Ovary (tissue), 9 donors: Measurements from ENCODE around the gene LMO7. TPM values are rescaled to one million over a fixed set of nuclear protein-coding genes. Genes with fewer than 3 reads are reported as not detected.

Source experiments
- DNase-seq, 5 donors: peaks; one replicate each; pipeline ENCODE4 v3.0.0-alpha.2; 2019 to 2020
- H3K27ac ChIP-seq, 2 donors: fragments of 200-600 bp; one replicate each; pipeline versions ENCODE4 v1.5.1 to v1.8.0; 2019 to 2022
- H3K27me3 ChIP-seq: fragments of 200-600 bp; one replicate; pipeline ENCODE4 v1.8.0; 2022
- H3K36me3 ChIP-seq: fragments of 200-600 bp; sonication (generic); one replicate; pipeline ENCODE4 v1.5.1; 2019
- H3K4me1 ChIP-seq: one replicate; pipeline ENCODE4 v1.8.1; 2013; ENCODE audit warnings: mild to moderate bottlenecking, moderate library complexity; ENCODE audit not compliant: insufficient read depth
- H3K4me3 ChIP-seq: fragments of 200-600 bp; sonication (generic); one replicate; pipeline ENCODE4 v1.5.1; 2017
- H3K9me3 ChIP-seq, 2 donors: fragments of 200-600 bp in 1 of 2; sonication (generic) in 1 of 2; one replicate each; pipeline versions ENCODE4 v1.5.1 to v1.8.1; 2013 to 2019; ENCODE audit warnings: mild to moderate bottlenecking in 1 of 2, moderate library complexity in 1 of 2
- EP300 ChIP-seq: sonication (generic); formaldehyde crosslinking; IDR thresholded peaks from one replicate; pipeline ENCODE4 v1.6.1; 2017; ENCODE audit warnings: antibody characterized with exemption
- POLR2A ChIP-seq: fragments of 450-650 bp; IDR thresholded peaks from one replicate; pipeline ENCODE4 v1.6.1; 2017; ENCODE audit warnings: antibody characterized with exemption, mild to moderate bottlenecking, moderate library complexity
- WGBS, 3 donors: extraction: QIAGEN DNeasy Blood & Tissue Kit in 1 of 3; methylation state at CpG; one replicate each; pipeline versions ENCODE4 v1.1.5 to v1.1.7; 2013 to 2017; 5-methylcytosine and 5-hydroxymethylcytosine counted together
- intact Hi-C, 4 donors: fragments of 100-400 bp; cut with DNase I; formaldehyde crosslinking; loops; one replicate each; pipeline versions ENCODE4 v1.11.0 to v1.15.1; 2022 to 2023
- polyA plus RNA-seq, 2 donors: library from polyadenylated mRNA; stranded (reverse); fragments of 200-250 nt in 1 of 2; fragments of 350-450 nt in 1 of 2; fragmentation: Illumina TruSeq in 1 of 2; extraction: RNeasy Lipid Tissue Mini Kit (QIAGEN cat#74804) in 1 of 2; gene quantifications; one replicate each; pipeline ENCODE4 v1.2.3, GENCODE V29; 2013 to 2014
- total RNA-seq, 7 donors: library from RNA; depleted of rRNA in 2 of 7; stranded (reverse); fragments of >200 nt in 2 of 7; fragmentation: NEBNext Ultra II Directional in 3 of 7; extraction: Animal tissue kit (Norgen Biotek cat#: 25700) in 3 of 7; gene quantifications; one replicate each; pipeline versions ENCODE4 v1.1.0 to v1.2.4, GENCODE V29; 2016 to 2023
- TF ChIP-seq, protein P1 (sequence below), 3 donors: fragments of 450-650 bp in 2 of 3; fragments of 200-600 bp in 1 of 3; IDR thresholded peaks; one replicate each; pipeline versions ENCODE4 v1.5.1 to v1.8.0; 2016 to 2022; ENCODE audit warnings: antibody characterized with exemption in 3 of 3, mild to moderate bottlenecking in 1 of 3
- donor health status: DM: no; HTN: no; CAD: no; lungs with moderate emphysema.
- donor health status: DM: no; HTN: no; CAD: no.
- donor health status: Bipolar disorder and iron deficiency.
- donor health status: DM: yes; HTN: yes; CAD: no.
- donor health status: DM: no; HTN: no; CAD: no.
- donor health status: DM: yes; HTN: yes; CAD: no.

Gene LMO7
- total and polyA plus RNA-seq, 9 donors = 9.6 to 60.7 (median 20.1) TPM

DNA sequence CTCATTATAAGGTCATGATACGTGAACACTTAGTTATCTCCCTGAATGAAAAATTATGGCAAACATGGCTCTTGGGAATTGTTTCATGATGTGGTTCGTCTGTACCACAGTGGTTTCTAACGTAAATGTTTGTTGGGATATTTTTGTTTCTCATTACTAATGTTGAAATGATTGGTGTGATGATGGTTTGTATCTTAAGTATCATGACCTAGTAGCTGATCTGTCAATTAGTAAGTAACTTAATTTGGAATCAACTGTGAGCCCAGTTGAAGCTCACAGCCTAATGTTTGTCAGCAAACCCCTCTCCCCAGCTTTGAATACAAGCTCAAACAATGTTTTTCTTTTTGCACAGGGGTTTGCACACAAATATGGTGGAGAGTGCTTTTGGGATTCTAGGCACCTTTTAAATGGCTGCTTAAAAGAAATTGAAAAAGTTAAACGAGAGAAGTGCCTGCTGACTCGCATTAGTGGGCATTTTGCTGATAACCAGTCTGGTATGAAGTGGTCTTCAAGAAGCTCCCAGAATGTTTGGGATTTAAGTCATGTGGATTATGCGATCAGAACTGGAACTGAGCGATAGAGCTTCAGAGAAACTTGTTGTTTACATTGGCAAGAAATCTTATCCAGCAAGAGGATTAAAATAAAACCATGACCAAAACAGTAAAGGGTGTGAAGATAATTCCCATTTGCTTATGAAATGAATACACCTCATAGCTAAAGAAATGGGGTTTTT lies 68.2 kb downstream of the LMO7 start:
- no peak overlapping the region for H3K27ac ChIP-seq
- WGBS, 3 donors = 42 to 57% (median 45%) methylated on average over 7 of the region's 7 CpGs
- no peak for DNase-seq
- H3K36me3 ChIP-seq = no peaks in the 10 kb centered on the region
- H3K4me3 ChIP-seq = no peak overlapping the region
- no peaks in the 10 kb centered on the region for H3K27me3 ChIP-seq
- H3K4me1 ChIP-seq = peaks cover 5% of the 10 kb centered on the region
- no peaks in the 10 kb centered on the region for H3K9me3 ChIP-seq
- intact Hi-C loops = no loop called here
- TF ChIP-seq, protein P1, sequence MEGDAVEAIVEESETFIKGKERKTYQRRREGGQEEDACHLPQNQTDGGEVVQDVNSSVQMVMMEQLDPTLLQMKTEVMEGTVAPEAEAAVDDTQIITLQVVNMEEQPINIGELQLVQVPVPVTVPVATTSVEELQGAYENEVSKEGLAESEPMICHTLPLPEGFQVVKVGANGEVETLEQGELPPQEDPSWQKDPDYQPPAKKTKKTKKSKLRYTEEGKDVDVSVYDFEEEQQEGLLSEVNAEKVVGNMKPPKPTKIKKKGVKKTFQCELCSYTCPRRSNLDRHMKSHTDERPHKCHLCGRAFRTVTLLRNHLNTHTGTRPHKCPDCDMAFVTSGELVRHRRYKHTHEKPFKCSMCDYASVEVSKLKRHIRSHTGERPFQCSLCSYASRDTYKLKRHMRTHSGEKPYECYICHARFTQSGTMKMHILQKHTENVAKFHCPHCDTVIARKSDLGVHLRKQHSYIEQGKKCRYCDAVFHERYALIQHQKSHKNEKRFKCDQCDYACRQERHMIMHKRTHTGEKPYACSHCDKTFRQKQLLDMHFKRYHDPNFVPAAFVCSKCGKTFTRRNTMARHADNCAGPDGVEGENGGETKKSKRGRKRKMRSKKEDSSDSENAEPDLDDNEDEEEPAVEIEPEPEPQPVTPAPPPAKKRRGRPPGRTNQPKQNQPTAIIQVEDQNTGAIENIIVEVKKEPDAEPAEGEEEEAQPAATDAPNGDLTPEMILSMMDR (IDR thresholded peaks at IDR 0.05) = no peak
- no peak for TF ChIP-seq POLR2A
- TF ChIP-seq EP300 = no peak

DNA sequence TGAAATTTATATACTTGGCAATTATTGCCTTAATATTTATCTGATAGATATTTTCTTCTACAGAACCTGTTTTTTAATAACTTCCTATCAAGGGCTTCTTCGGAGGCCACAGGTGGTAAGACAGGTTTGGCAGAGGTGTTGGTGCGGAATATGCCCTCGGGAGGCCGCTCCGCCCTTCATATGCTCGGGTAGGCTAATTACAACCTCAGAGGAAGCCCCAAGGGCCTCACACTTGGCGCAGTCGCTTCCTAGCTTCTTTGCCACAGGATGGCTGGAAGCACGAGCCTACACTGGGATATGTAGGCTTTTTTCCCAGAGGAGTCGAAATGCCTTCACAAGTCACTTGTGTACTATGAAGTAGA lies 68.8 kb downstream of the LMO7 start:
- TF ChIP-seq, protein P1 (IDR thresholded peaks at IDR 0.05) = no peak
- TF ChIP-seq POLR2A (no peak), EP300 (no peak)
- Histone ChIP-seq H3K4me1 (peaks cover 5% of the 10 kb centered on the region), H3K4me3 (no peak overlapping the region), H3K9me3 (no peaks in the 10 kb centered on the region), H3K27ac (no peak overlapping the region), H3K36me3 (no peaks in the 10 kb centered on the region), H3K27me3 (no peaks in the 10 kb centered on the region)
- no peak for DNase-seq
- intact Hi-C loops = no loop called here
- WGBS, 3 donors = 84 to 87% (median 86%) methylated on average over 10 of the region's 10 CpGs

DNA sequence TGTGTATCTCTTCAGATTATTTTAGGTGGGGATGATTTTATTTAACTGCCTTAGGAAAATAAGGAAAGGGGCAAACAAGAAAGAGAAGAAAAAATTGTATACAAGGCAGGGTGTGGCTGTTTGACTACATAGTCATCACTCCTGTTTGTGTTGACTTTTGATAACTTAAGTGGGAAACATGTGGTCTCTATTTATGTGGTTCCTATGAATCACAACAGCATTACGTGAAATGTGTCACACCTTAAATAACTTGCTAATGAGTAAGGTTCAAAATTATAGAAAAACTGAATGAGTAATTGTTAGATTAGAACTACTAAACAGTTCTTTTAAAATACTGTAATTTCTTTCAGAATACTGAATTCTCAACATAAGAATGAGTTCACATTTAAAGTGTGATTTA lies 69.3 kb downstream of the LMO7 start:
- intact Hi-C loops = no loop called here
- no peaks in the 10 kb centered on the region for H3K27me3 ChIP-seq
- WGBS, 3 donors = 43 to 59% (median 55%) methylated on average over 1 of the region's 1 CpG
- H3K36me3 ChIP-seq = no peaks in the 10 kb centered on the region
- TF ChIP-seq EP300 (no peak), POLR2A (no peak)
- TF ChIP-seq, protein P1 (IDR thresholded peaks at IDR 0.05) = no peak
- no peak overlapping the region for H3K4me3 ChIP-seq
- peaks cover 5% of the 10 kb centered on the region for H3K4me1 ChIP-seq
- H3K9me3 ChIP-seq = no peaks in the 10 kb centered on the region
- DNase-seq = no peak
- H3K27ac ChIP-seq = no peak overlapping the region

DNA sequence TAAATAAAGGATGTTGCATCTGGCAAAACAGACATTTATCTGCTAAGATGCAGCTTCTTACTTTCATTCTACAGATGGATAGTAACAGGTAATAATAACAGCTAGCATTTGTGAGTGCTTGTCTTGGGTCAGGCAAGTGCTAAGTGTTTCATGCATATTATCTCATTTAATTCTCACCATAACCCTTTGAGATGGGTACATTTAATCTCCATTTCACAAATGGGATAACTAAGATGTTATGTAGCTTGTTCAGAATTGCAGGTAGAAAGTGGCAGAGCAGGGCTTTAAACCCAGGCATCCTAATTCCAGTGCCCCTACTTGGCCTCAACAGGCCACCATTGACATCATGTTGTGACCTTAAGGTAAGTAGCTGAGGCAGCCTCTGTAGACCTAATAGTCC lies 69.8 kb downstream of the LMO7 start:
- intact Hi-C loops = no loop called here
- peaks cover 5% of the 10 kb centered on the region for H3K4me1 ChIP-seq
- no peaks in the 10 kb centered on the region for H3K36me3 ChIP-seq

More for the DNA sequence above, 69.8 kb downstream of the LMO7 start:
- Histone ChIP-seq H3K4me3 (no peak overlapping the region), H3K27me3 (no peaks in the 10 kb centered on the region), H3K9me3 (no peaks in the 10 kb centered on the region), H3K27ac (no peak overlapping the region)
- TF ChIP-seq EP300 (no peak), POLR2A (no peak)
- TF ChIP-seq, protein P1 (IDR thresholded peaks at IDR 0.05) = no peak
- DNase-seq = no peak
